NCI-H345 treated with DMSO at 0.1 percent for 48 hours (cell line): Measurements from ENCODE around the gene ATOSA.

Source experiments
- DNase-seq: peaks from one replicate; lab custom pipeline; 2025; ENCODE audit not compliant: unreplicated experiment; lab: John Stamatoyannopoulos, UW

The ATOSA gene

GRCh38 chr15:52679232-52680040, at the start of gene ATOSA:
Gene ATOSA (minus strand): TSS chr15:52679388. CDS start chr15:52678021, 1,367 bp downstream.
- DNase-seq, result peak; percentile 50

- DNase-seq, result no peak
Measured at GRCh38 chr15:52728899-52729298, 49.7 kb upstream of the ATOSA start.

GRCh38 chr15:52727815-52728214, 48.6 kb upstream of the ATOSA start:
- no peak for DNase-seq

GRCh38 chr15:52726195-52726594, 47.0 kb upstream of the ATOSA start:
- no peak for DNase-seq

GRCh38 chr15:52718551-52718950, 39.4 kb upstream of the ATOSA start:
- DNase-seq, result no peak

GRCh38 chr15:52717924-52718323, 38.7 kb upstream of the ATOSA start:
- DNase-seq, result no peak

GRCh38 chr15:52717481-52717880, 38.3 kb upstream of the ATOSA start:
- no peak for DNase-seq

GRCh38 chr15:52716536-52716935, 37.3 kb upstream of the ATOSA start:
- no peak for DNase-seq

GRCh38 chr15:52715411-52715810, 36.2 kb upstream of the ATOSA start:
- DNase-seq, result no peak

- no peak for DNase-seq
Measured at GRCh38 chr15:52714968-52715367, 35.8 kb upstream of the ATOSA start.

GRCh38 chr15:52710708-52711389, 31.7 kb upstream of the ATOSA start:
- no peak for DNase-seq

- no peak for DNase-seq
Measured at GRCh38 chr15:52710050-52710707, 31.0 kb upstream of the ATOSA start.

- no peak for DNase-seq
Measured at GRCh38 chr15:52709187-52709981, 30.2 kb upstream of the ATOSA start.

GRCh38 chr15:52706091-52706490, 26.9 kb upstream of the ATOSA start:
- DNase-seq, result no peak

- no peak for DNase-seq
Measured at GRCh38 chr15:52702390-52702789, 23.2 kb upstream of the ATOSA start.

- DNase-seq, result no peak
Measured at GRCh38 chr15:52699457-52699856, 20.3 kb upstream of the ATOSA start.

- DNase-seq, result no peak
Measured at GRCh38 chr15:52698514-52698913, 19.3 kb upstream of the ATOSA start.

- DNase-seq, result no peak
Measured at GRCh38 chr15:52697051-52697450, 17.9 kb upstream of the ATOSA start.

- no peak for DNase-seq
Measured at GRCh38 chr15:52695154-52695553, 16.0 kb upstream of the ATOSA start.

GRCh38 chr15:52689562-52689961, 10.4 kb upstream of the ATOSA start:
- DNase-seq, result no peak

- DNase-seq, result no peak
Measured at GRCh38 chr15:52683580-52683979, 4.4 kb upstream of the ATOSA start.
